Measurements from ENCODE around the gene ZNF518A. TPM values are rescaled to one million over a fixed set of nuclear protein-coding genes. Genes with fewer than 3 reads are reported as not detected.

The ZNF518A gene
- total and polyA plus RNA-seq, 9 of the 15 experiments (the other 6 are each of a cell fraction or from before 2014, with no cell fraction given): 6.3 to 30.0 (median 17.4) TPM

GRCh38 chr10:96082153-96082552, 47.9 kb upstream of the ZNF518A start:
- 82% methylated on average over 2 of the region's 2 CpGs for WGBS (ENCODE audit: insufficient coverage, low coverage, missing lambda C conversion rate)
- H3K4me3 ChIP-seq: no peak overlapping the region
- no peak for FAIRE-seq
- no peaks in the 10 kb centered on the region for H4K20me1 ChIP-seq (replicated peaks; ENCODE audit: control insufficient read depth, insufficient read depth, low read length)
- no peak overlapping the region for H3K9ac ChIP-seq (ENCODE audit: insufficient read depth in 1 of 2, low read depth in 2 of 2, low read length in 2 of 2)
- H3K9me3 ChIP-seq (replicated peaks; ENCODE audit: control insufficient read depth, insufficient read depth, low read depth, low read length): no peaks in the 10 kb centered on the region
- H3K27ac ChIP-seq (ENCODE audit: extremely low read depth, low read depth, low read length): no peak overlapping the region
- no peaks in the 10 kb centered on the region for H3K9me1 ChIP-seq (ENCODE audit: control insufficient read depth, insufficient read depth, low read length)
- no peaks in the 10 kb centered on the region for H3K79me2 ChIP-seq (ENCODE audit: control insufficient read depth, insufficient read depth, low read length)
- in situ Hi-C loops (cut with MboI) (no loop called here), intact Hi-C loops (cut with micrococcal nuclease) (no loop called here)
- POLR2A ChIA-PET: interaction anchor here (0.8 to 1.6 kb wide), 2 partner anchors 15 to 17 kb away, joined by 3 to 6 read pairs; no protein-coding TSS in a partner anchor
- no peak for TF ChIP-seq ZNF511 (CRISPR knock-in tag; IDR thresholded peaks at IDR 0.05)
- TF ChIP-seq PTBP1 (IDR thresholded peaks at IDR 0.05; ENCODE audit: low read depth, low read length): no peak
- no peak for TF ChIP-seq HDGF (IDR thresholded peaks at IDR 0.05)
- TF ChIP-seq SETDB1 (IDR thresholded peaks at IDR 0.05; ENCODE audit: low read length): no peak
- no peak for TF ChIP-seq CAMTA2 (CRISPR knock-in tag; conservative IDR thresholded peaks at IDR 0.05)
- no peak for TF ChIP-seq TCF7 (IDR thresholded peaks at IDR 0.05; ENCODE audit: borderline replicate concordance)
- no peak for TF ChIP-seq FOXO4 (CRISPR knock-in tag; IDR thresholded peaks at IDR 0.05)
- H3K4me1 ChIP-seq (replicated peaks in 1 of 2; ENCODE audit: control insufficient read depth in 2 of 2, insufficient read depth in 2 of 2, low read length in 2 of 2): no peaks in the 10 kb centered on the region; a peak in 2 of 5 replicates
- CTCF ChIA-PET (ENCODE audit: low intra/inter-chr PET ratio): no interaction called here
- no peak for ATAC-seq
- no peak overlapping the region for H3K4me2 ChIP-seq (ENCODE audit: insufficient read depth, low read length)
- H2AFZ ChIP-seq (ENCODE audit: low read depth, low read length): no peak overlapping the region
- BruUV-seq (replicated peaks): no TSS peak
- no peak for DNase-seq (ENCODE audit: extremely low read depth in 1 of 4, low spot score in 3 of 4)
- no peaks in the 10 kb centered on the region for H3K27me3 ChIP-seq (ENCODE audit: control insufficient read depth in 2 of 2, insufficient read depth in 2 of 2, low read length in 2 of 2)
- H3K36me3 ChIP-seq (ENCODE audit: control insufficient read depth, insufficient read depth, low read length): no peaks in the 10 kb centered on the region
